IPS DF 19.7 (cell line): ENCODE results near the gene SORCS3.

Experiments used
- DNase-seq: peaks from one replicate; pipeline ENCODE4 v3.0.0-alpha.2; 2013; ENCODE audit warnings: low read depth, low spot score

SORCS3 gene

DNA sequence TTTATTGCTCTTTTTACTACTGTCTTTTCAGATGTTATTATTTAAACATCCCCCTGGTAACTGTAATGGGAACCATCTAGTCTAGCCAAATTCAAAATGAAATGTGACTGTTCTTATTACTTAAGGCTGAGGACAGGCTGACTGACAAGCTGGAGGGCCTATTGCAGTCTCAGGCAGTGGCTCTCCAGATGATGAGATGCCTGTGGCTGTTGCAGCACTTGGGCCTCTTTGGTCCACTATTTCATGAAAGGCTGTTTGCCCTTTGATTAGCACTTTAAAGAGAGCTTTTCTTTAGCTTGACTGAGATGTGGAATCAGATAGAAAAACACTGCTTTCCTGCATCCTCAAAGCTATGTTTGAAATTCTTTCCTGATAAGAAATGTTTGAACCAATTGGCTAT lies 540.5 kb downstream of the SORCS3 start:
- no peak for DNase-seq

- no peak for DNase-seq
These were observed 542.4 kb downstream of the SORCS3 start for GRCh38 chr10:105183536-105183935.

DNA sequence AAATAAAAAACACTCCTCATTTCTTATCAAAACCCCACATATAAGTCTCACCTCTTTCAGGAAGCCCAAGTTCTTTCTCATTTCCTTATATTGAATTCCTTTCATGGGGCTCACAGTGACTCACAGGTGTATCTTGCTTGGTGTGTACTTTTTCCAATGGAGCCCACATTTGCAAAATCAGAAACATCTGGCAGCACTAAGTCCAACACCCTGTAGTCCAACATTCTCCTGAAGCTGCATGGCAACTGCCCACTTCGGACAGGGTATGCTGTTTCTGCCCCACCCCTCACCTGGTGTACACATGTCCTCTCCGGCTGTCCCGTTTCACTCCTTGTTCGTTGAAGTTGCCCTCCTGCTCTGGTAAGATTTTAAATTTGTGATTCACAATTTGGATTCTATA lies 544.1 kb downstream of the SORCS3 start:
- DNase-seq: no peak

DNA sequence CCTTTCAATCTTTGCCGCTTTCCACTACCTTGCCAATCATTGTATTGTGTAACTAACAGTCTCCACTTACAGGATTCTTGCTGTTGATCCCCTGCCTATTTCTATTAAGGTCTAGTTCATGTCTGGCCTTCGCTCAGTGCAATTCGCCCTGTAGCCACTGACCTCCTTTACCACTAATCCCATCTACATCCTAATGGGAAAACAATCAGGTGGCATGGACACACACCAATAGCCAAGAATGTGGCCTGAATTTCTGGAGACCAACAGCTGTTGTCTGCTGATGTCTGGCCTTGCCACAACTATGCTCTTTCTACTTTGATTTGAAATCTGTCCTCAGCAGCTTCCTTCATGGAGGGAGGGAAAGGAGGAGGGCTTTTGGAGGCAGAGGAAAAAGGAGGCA lies 546.2 kb downstream of the SORCS3 start:
- no peak for DNase-seq

- no peak for DNase-seq
These were observed 547.8 kb downstream of the SORCS3 start for GRCh38 chr10:105188737-105189462.

- DNase-seq: no peak
These were observed 548.3 kb downstream of the SORCS3 start for GRCh38 chr10:105189463-105189800.

- DNase-seq: no peak
These were observed 551.1 kb downstream of the SORCS3 start for GRCh38 chr10:105192146-105192545.

GRCh38 chr10:105192861-105193260 lies 551.8 kb downstream of the SORCS3 start:
- no peak for DNase-seq

DNA sequence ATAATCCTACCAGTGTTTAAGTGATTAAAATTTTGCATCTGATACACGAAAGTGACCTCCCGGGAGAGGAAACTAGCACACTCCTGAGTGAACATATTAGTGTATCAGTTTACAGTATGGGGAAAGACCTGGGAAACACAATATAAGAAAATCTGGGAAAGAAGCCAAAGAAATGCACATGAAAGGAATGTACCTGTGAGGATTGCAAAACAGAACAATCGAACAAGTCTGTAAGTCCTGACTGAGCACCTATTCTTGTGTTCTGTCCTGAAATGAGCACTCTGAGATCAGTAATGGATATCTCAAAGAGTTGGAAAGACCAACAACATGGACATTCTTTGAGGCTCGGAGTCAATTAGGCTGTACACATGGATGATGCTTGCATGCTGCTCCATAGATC lies 554.7 kb downstream of the SORCS3 start:
- no peak for DNase-seq

- no peak for DNase-seq
These were observed 556.7 kb downstream of the SORCS3 start for GRCh38 chr10:105197598-105198364.

GRCh38 chr10:105206616-105207015 lies 565.5 kb downstream of the SORCS3 start:
- no peak for DNase-seq

DNA sequence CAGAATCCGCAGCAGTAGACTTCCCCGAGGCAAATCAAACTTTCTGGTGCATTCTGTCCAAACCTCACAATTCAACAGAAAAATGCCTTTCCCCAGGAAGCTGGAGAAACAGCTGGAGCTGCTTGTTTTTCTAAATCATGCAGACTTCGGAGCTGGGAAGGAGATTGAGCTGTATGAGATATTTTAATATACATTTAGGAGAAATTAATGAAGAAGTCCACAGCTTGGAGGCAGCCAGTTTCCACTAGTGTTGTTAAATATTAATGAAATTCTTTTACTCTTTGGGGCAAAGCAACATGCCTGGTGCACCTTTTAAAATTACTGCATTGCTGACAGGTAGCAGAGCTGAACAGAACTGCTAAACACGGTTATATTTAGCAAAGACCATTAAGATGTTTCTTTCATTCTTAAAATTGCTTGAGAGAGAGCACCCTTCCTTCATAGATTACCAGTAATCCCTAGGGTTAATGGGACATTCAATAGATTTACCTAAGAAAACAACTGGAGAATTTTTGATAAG lies 566.4 kb downstream of the SORCS3 start:
- DNase-seq: no peak

- no peak for DNase-seq
These were observed 569.5 kb downstream of the SORCS3 start for GRCh38 chr10:105210546-105210945.

DNA sequence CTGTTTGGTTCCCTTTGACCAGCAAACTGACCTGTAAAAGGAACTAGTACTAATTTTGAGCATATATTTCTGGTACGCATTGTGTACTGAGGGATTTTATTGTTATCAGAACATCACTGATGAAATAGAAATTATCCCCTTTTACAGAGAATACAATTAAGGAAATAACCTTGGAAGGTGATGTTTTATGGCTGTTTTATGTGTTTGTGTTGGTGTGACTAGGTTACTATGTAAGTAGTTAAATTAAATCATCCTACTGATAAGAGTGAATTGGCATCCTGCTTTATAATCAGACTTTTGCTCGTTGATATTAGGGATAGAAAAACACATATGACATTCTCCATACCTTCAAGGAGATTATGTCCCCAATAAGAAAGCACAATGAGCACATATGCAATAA lies 596.6 kb downstream of the SORCS3 start:
- no peak for DNase-seq

DNA sequence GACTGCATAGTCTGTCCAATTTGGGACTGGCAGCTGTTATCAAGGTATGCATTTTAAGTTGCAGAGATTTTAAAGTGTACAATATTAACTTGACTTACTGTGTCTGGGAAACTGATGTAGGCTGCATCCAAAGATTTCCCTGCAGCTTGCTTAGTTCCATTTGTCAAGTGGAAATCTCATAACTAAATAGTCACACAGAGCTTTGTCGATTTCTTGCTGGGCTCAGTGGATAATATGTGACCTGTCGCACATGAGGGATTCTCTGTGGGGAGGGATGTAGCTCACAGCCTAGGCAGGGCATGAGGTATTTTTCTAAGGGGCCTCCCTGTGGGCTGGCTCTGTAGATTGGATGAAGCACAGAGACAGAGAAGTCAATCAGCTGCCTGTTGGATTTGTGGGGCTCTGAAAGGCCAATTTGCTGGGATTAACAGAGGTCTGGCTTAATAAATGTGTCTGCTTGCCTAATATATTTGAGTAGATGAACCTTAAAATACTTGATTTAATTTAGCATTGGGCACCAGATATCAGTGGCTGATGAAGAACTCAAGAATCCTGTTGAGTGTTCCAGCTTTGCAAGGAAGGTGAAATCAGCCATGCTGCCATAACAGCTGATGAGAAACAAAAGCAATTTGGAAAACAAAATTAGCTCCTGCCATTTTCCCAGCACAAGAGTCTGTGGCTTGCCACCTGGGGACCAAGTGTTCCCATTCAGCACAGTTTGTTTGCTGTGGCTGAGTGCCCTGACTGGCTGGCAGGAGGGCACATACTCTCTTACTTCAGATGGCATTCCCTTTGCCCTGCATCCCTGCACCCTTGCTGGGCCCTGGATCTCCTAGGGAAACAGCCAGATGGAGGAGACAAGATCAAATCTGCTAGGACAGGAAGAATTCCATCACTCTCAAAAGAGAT lies 598.5 kb downstream of the SORCS3 start:
- no peak for DNase-seq

GRCh38 chr10:105241254-105241653 lies 600.2 kb downstream of the SORCS3 start:
- DNase-seq: no peak

GRCh38 chr10:105243381-105243780 lies 602.3 kb downstream of the SORCS3 start:
- no peak for DNase-seq

GRCh38 chr10:105243825-105244224 lies 602.7 kb downstream of the SORCS3 start:
- DNase-seq: no peak

GRCh38 chr10:105247831-105248499 lies 606.9 kb downstream of the SORCS3 start:
- DNase-seq: no peak

DNA sequence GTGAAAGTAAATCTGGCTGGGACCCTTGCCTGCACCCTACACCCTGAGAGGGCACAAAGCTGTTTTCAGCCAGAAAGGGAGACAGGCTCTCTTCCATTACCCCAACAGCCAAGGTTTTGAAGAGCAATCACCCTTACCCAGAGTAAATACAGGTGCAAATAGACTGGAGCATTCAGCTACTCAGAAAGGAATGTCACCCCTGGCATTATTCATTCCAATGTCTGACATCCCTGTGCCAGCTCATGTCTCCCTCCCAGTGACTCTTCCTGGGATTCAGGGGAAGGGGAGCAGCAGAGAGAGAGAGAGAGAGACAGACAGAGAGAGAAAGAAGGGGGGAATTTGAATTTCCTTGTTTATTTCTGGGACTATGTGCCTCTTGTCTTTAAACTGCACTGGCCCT lies 611.8 kb downstream of the SORCS3 start:
- peak; percentile 5 for DNase-seq

GRCh38 chr10:105253515-105254212 lies 612.6 kb downstream of the SORCS3 start:
- DNase-seq: no peak
